ENCODE measurements around the gene CFTR.

DNA sequence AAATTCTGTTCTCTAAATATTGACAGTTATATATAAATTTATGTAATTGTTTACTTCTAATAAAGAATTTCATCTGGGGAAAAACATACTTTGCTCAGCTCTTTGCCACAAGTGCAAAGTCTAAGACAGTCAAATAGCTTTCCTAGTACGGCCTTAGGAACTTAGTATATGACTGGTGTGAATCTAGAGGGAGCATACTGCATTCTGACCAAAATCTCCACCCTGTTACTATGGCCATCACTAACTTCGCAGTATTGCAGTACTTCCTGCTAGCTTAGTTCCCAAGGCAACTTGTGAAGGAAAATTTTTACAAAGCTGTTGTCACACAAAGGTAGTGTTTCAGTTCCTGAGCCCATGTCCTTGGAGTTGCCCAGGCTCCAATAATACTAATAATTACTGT, 181.5 kb downstream of the CFTR start:
- TF ChIP-seq, protein P1, sequence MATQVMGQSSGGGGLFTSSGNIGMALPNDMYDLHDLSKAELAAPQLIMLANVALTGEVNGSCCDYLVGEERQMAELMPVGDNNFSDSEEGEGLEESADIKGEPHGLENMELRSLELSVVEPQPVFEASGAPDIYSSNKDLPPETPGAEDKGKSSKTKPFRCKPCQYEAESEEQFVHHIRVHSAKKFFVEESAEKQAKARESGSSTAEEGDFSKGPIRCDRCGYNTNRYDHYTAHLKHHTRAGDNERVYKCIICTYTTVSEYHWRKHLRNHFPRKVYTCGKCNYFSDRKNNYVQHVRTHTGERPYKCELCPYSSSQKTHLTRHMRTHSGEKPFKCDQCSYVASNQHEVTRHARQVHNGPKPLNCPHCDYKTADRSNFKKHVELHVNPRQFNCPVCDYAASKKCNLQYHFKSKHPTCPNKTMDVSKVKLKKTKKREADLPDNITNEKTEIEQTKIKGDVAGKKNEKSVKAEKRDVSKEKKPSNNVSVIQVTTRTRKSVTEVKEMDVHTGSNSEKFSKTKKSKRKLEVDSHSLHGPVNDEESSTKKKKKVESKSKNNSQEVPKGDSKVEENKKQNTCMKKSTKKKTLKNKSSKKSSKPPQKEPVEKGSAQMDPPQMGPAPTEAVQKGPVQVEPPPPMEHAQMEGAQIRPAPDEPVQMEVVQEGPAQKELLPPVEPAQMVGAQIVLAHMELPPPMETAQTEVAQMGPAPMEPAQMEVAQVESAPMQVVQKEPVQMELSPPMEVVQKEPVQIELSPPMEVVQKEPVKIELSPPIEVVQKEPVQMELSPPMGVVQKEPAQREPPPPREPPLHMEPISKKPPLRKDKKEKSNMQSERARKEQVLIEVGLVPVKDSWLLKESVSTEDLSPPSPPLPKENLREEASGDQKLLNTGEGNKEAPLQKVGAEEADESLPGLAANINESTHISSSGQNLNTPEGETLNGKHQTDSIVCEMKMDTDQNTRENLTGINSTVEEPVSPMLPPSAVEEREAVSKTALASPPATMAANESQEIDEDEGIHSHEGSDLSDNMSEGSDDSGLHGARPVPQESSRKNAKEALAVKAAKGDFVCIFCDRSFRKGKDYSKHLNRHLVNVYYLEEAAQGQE (IDR thresholded peaks at IDR 0.05; ENCODE audit: insufficient read depth in 1 of 2, low read depth in 2 of 2, low read length in 2 of 2) = no peak
- TF ChIP-seq TAF1 (IDR thresholded peaks at IDR 0.05; ENCODE audit: borderline replicate concordance, insufficient read depth, low read length) (no peak), POLR2AphosphoS5 (IDR thresholded peaks at IDR 0.05; ENCODE audit: low read depth, low read length) (no peak), SIN3A (IDR thresholded peaks at IDR 0.05; ENCODE audit: borderline replicate concordance, insufficient read depth, low read length) (no peak)
